ENCODE data around the gene GPX2. TPM values are rescaled to one million over a fixed set of nuclear protein-coding genes. Genes with fewer than 3 reads are reported as not detected.

GPX2 gene
- polyA plus RNA-seq, 3 donors: not detected

GRCh38 chr14:64970776-64971477, 28.4 kb upstream of the GPX2 start:
- no peak for TF ChIP-seq CTCF (IDR thresholded peaks at IDR 0.05)
- Histone ChIP-seq H3K27me3 (ENCODE audit: control insufficient read depth in 2 of 2, insufficient read depth in 2 of 2, low read length in 2 of 2) (peaks cover 26 to 42% of the 10 kb centered on the region in 2 donors), H3K27ac (ENCODE audit: low read depth in 1 of 2, low read length in 2 of 2) (no peak overlapping the region), H3K4me1 (ENCODE audit: control insufficient read depth in 1 of 2, insufficient read depth in 2 of 2, low read length in 2 of 2) (peaks cover 9 to 11% of the 10 kb centered on the region in 2 donors), H3K4me3 (replicated peaks in 1 of 3; ENCODE audit: low read depth in 2 of 3, low read length in 3 of 3) (no peak overlapping the region), H4K20me1 (ENCODE audit: insufficient read depth, low read length) (no peaks in the 10 kb centered on the region), H2AFZ (ENCODE audit: insufficient read depth, low read depth, low read length, poor library complexity, severe bottlenecking) (no peak overlapping the region), H3K9ac (ENCODE audit: insufficient read depth, low read length, poor library complexity, severe bottlenecking) (no peak overlapping the region), H3K36me3 (replicated peaks in 1 of 2; ENCODE audit: control insufficient read depth in 1 of 2, insufficient read depth in 2 of 2, low read length in 2 of 2) (no peaks in the 10 kb centered on the region), H3K9me3 (replicated peaks in 1 of 2; ENCODE audit: control insufficient read depth in 1 of 2, insufficient read depth in 1 of 2, low read length in 2 of 2) (peaks cover 0 to 8% of the 10 kb centered on the region in 2 donors), H3K4me2 (replicated peaks; ENCODE audit: extremely low read depth, low read length, poor library complexity, severe bottlenecking) (peak overlapping the region; percentile 77), H3K79me2 (ENCODE audit: insufficient read depth, low read length) (no peaks in the 10 kb centered on the region)
- intact Hi-C loops (cut with micrococcal nuclease): no loop called here
- DNase-seq: no peak
- 96% methylated on average over 5 of the region's 8 CpGs for WGBS (ENCODE audit: insufficient coverage)
- peak overlapping the region; percentile 68 to 85 for H3K4me3 Mint-ChIP-seq
- H3K9me3 Mint-ChIP-seq: peaks cover 0 to 7% (median 7%) of the 10 kb centered on the region in 7 donors
- H3K4me1 Mint-ChIP-seq: peaks cover 12% of the 10 kb centered on the region
- H3K27ac Mint-ChIP-seq: no peak overlapping the region
- peaks cover 32 to 55% (median 42%) of the 10 kb centered on the region in 3 donors for H3K27me3 Mint-ChIP-seq (ENCODE audit: low read depth in 3 of 3)
- peaks cover 0 to 2% of the 10 kb centered on the region in 2 donors for H3K36me3 Mint-ChIP-seq

- Mint-ChIP-seq H3K4me1 (peaks cover 12% of the 10 kb centered on the region), H3K4me3 (no peak overlapping the region), H3K36me3 (peaks cover 0 to 2% of the 10 kb centered on the region in 2 donors), H3K27ac (no peak overlapping the region), H3K9me3 (peaks cover 0 to 7% (median 7%) of the 10 kb centered on the region in 7 donors), H3K27me3 (ENCODE audit: low read depth in 3 of 3) (peaks cover 32 to 50% (median 42%) of the 10 kb centered on the region in 3 donors)
- Histone ChIP-seq H3K4me2 (replicated peaks; ENCODE audit: extremely low read depth, low read length, poor library complexity, severe bottlenecking) (no peak overlapping the region), H3K4me3 (replicated peaks in 1 of 3; ENCODE audit: low read depth in 2 of 3, low read length in 3 of 3) (no peak overlapping the region), H2AFZ (ENCODE audit: insufficient read depth, low read depth, low read length, poor library complexity, severe bottlenecking) (no peak overlapping the region), H3K4me1 (ENCODE audit: control insufficient read depth in 1 of 2, insufficient read depth in 2 of 2, low read length in 2 of 2) (peaks cover 9 to 11% of the 10 kb centered on the region in 2 donors), H3K36me3 (replicated peaks in 1 of 2; ENCODE audit: control insufficient read depth in 1 of 2, insufficient read depth in 2 of 2, low read length in 2 of 2) (no peaks in the 10 kb centered on the region), H3K9ac (ENCODE audit: insufficient read depth, low read length, poor library complexity, severe bottlenecking) (no peak overlapping the region), H3K27me3 (ENCODE audit: control insufficient read depth in 2 of 2, insufficient read depth in 2 of 2, low read length in 2 of 2) (peaks cover 26 to 41% of the 10 kb centered on the region in 2 donors), H4K20me1 (ENCODE audit: insufficient read depth, low read length) (no peaks in the 10 kb centered on the region), H3K79me2 (ENCODE audit: insufficient read depth, low read length) (no peaks in the 10 kb centered on the region), H3K9me3 (replicated peaks in 1 of 2; ENCODE audit: control insufficient read depth in 1 of 2, insufficient read depth in 1 of 2, low read length in 2 of 2) (peaks cover 0 to 8% of the 10 kb centered on the region in 2 donors), H3K27ac (ENCODE audit: low read depth in 1 of 2, low read length in 2 of 2) (no peak overlapping the region)
- TF ChIP-seq CTCF (IDR thresholded peaks at IDR 0.05): no peak
- DNase-seq: no peak
- intact Hi-C loops (cut with micrococcal nuclease): no loop called here
- 8% methylated on average over 3 of the region's 3 CpGs for WGBS (ENCODE audit: insufficient coverage)
These were observed 27.5 kb upstream of the GPX2 start for GRCh38 chr14:64970041-64970440.
